ENCODE data around the gene CBLC.
"Not testable (repeated sequence)": the region's sequence is repeated elsewhere in the genome, so short reads cannot be mapped to it uniquely, and the experiment has no call there.

Gene CBLC

DNA sequence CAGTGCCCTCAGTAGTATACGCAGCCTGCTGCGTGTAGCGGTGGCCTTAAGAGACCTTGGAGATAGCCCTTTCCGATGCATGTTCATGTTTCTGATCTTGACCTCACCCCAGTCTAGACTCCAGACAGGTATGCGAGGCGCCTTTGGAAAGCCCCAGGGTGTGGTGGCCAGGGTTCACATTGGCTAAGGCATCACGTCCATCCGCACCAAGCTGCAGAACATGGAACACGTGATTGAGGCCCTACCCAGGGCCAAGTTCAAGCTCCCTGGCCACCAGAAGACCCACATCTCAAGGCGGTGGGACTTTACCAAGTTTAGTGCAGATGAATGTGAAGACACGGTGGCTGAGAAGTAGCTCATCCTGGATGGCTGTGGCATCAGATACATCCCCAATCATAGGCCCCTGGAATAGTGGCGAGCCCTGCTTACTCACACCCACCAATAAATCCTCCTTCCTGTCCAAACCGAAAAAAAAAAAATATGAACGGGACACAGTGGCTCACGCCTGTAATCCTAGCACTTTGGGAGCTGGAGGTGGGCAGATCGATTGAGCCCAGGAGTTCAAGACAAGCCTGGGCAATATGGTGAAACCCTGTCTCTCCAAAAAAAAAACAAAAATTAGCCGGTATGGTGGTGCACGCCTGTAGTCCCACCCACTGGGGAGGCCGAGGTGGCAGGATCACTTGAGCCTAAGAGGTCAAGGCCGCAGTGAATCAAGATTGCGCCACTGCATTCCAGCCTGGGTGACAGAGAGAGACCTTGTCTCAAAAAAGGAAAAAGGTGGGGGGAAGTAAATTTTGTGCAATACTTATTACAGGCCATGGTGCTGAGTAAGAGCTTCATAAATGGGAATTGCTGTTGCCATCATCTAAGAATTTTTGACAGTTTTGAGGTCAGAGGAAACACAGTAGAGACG is 12.4 kb upstream of the CBLC start:
- DNase-seq (ENCODE audit: low read depth in 2 of 2) = no peak

DNA sequence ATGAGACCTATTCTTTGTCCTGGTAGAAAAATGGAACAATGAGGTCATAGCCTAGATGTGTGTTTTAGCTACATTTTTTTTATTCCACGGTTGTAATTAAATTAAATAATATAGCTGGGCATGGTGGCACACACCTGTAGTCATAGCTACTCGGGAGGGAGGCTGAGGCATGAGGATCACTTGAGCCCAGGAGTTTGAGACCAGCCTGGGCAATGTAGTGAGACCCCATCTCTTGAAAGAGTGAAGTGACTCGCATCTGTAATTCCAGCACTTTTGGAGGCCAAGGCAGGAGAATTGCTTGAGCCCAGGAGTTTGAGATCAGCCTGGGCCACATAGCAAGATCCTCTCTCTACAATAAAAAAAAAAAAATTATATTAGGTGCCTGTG is 11.7 kb upstream of the CBLC start:
- DNase-seq (ENCODE audit: low read depth in 2 of 2) = no peak

DNA sequence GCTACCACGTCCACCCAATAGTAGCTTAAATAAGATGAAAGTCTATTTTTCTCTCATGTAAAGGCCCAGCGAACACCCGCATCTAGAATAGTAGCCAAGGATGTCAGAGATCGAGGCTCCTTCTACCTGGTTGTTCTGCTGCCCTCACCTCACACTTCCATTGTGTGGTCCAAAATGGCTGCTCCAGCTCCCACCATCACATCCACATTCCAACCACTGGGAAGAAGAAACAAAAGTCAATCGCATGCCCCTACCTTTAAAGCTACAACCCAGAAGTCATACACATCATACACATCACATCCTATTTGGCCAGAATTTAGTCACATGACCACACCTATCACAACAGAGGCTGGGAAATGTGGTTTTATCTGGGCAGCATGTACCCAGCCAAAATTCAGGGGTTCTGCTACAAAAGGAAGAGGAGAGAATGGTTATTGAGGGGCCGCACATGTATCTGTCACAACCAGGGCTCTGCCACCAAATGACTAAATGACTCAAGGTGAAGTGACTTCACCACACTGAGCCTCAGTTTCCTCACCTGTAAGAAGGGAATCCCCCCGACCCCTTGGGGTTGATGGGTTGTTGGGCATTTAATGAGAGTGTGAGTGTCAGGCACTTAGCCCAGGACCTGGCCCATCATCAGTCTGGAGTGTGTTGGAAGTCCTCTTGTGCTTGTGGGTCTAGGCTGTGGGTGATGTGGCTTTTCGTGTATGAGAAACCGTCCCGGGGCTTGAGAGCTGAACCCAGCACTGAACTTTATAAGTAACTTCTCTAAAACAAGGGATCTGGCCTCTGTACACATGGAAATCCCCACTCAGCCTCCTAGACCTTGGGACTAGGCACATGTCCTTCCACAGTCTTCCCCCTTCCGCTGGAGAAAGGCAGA is 10.2 kb upstream of the CBLC start:
- DNase-seq (ENCODE audit: low read depth in 2 of 2) = no peak

DNA sequence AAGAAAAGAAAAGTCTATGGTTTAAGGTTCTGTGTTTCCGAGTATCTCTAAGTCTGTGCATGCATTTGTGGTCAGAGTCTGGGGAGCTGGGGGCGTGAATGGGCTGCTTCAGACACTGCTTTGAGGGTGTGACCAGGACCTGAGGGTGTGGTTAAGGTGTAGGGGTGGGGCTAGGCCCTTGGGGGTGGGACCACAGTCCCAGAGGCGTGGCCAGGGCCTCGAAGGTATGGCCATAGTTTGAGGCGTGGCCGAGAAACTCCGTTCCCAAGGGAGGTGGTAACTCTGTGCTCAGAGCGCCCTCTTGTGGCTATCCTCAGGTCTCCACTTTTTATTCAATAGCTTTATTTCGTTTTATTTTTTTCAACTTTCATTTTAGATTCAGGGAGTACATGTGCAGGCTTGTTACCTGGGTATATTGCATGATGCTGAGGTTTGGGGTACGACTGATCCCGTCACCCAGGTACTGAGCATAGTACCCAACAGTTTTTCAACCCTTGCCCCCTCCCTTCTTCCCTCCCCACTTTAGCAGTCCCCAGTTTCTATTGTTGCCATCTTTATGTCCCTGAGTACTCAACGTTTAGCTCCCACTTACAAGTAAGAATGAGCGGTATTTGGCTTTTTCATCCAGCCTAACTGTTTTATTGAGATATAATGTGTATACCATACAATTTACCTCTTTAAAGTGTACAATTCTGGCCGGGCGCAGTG is 7.0 kb upstream of the CBLC start:
- peak; percentile 94 to 98 for DNase-seq (ENCODE audit: low read depth in 2 of 2)

DNA sequence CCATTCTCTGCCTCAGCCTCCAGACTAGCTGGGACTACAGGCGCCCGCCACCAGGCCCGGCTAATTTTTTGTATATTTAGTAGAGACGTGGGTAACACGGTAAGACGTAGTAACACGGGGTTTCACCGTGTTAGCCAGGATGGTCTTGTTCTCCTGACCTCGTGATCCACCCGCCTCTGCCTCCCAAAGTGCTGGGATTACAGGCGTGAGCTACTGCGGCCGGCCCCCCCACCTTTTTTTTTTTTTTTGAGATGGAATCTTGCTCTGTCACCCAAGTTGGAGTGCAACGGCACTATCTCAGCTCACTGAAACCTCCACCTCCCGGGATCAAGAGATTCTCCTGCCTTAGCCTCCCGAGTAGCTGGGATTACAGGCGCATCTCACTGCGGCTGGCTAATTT is 5.5 kb upstream of the CBLC start:
- not testable (repeated sequence) for DNase-seq (ENCODE audit: low read depth in 2 of 2)

DNA sequence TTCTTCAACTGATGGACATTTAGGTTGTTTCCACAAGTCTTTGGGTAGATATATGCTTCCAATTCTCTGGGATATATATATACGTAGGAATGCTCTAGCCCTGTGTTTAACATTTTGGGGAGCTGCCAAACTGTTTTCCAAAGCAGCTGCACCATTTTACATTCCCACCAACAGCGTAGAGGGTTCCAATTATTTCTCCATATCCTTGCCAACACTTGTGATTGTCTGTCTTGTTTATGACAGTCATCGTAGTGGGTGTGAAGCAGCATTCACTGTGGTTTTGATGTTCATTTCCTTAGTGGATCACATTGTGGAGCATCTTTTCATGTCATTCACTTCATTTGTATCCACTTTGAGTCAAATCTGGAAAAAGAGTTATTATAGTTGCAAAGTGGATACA is 4.7 kb upstream of the CBLC start:
- no peak for DNase-seq (ENCODE audit: low read depth in 2 of 2)

DNA sequence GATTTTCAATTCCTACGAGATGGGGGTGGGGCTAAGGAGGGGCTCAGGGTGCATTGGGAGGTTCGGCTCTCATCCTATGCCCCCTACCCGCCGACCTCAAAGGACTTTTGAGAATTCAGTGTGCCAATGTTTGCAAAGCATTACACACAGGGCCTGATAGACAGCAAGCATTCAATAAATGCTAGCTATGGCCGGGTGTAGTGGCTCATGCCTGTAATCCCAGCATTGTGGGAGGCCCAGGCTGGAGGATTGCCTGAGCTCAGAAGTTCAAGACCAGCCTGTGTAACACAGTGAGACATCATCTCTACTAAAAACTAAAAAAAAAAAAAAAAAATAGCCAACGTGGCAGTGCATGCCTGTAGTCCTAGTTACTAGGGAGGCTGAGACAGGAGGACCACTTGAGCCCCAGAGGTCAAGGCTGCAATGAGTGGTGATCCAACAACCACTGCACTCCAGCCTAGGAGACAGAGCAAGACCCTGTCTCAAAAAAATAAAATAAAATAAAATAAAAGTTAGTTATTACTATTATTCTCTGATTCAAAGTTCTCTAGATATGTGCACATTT is 1.9 kb upstream of the CBLC start:
- DNase-seq (ENCODE audit: low read depth in 2 of 2) = no peak

DNA sequence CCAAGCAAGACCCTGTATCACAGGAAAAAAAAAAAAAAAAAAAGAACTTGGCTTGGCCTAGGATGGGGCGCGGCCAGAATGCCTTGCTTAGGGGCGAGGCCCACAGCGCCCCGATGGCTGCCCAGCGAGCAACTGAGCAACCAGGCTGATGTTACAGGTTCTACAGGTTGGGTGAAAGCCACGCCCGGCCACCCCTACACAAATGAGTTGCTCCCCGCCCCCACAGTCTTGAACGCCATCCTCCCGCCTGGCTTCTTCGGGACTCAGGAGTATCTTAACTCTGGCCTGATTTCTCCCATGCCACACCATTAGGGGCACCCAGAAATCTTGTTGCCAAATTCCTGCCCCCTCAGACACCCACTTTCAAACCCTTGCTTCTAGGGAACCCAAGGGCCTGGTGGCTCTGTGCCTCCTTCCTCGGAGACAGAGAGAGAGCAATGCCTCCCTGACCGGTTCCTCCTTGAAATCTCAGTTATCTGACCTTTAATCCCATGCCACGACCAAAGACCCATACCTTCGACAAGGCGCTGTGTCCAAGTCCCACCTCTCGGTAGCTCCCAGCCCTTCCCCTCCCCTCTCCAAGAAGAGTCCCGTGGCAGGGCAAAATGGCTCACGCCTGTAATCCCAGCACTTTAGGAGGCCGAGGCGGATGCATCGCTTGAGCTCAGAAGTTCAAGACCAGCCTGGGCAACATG is 1.1 kb upstream of the CBLC start:
- DNase-seq (ENCODE audit: low read depth in 2 of 2) = no peak

DNA sequence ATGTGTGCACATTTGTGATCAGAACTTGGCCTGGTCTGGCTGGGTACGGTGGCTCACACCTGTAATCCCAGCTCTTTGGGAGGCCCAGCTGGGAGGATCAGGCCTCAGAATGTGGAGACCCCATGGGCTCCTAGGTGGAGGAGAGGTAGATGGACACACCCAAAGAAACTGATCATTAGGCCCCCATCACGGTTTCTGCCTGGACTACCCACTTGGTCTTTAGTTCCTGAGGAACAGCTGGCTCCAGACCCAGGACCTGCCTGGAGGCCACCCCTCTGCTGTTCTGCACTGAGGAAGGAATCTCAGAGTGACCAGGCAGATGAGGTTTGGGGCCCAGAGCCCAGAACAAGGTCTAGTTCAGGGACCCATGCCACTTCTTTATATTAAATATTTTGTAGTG is 1.5 kb downstream of the CBLC start:
- DNase-seq (ENCODE audit: low read depth in 2 of 2) = no peak

DNA sequence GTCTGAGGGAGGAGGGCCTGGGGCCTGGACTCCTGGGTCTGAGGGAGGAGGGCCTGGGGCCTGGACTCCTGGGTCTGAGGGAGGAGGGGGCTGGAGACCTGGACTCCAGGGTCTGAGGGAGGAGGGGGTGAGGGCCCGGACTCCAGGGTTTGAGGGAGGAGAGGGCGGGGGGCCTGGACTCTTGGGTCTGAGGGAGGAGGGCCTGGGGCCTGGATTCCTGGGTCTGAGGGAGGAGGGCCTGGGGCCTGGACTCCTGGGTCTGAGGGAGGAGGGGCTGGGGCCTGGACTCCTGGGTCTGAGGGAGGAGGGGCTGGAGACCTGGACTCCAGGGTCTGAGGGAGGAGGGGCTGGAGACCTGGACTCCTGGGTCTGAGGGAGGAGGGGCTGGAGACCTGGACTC is 4.0 kb downstream of the CBLC start:
- not testable (repeated sequence) for DNase-seq (ENCODE audit: low read depth in 2 of 2)

DNA sequence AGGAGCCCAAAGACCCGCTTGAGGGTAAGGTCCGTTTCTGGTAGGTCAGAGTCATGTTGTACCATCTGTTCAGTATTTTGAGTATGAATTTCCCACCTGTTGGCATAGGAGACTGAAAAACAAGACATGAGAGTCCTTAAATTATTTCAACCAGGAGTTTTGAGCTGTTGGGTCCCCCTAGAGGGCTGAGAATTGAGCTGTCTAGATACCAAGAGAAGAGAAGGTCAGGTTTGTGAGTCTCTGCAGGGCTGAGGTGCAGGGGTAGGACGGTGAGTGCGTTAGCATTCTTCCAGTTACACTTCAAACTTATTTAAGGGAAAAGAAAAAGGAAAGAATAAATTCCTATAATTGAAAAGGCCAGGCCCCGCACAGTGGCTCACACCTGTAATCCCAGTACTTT is 5.0 kb downstream of the CBLC start:
- no peak for DNase-seq (ENCODE audit: low read depth in 2 of 2)

DNA sequence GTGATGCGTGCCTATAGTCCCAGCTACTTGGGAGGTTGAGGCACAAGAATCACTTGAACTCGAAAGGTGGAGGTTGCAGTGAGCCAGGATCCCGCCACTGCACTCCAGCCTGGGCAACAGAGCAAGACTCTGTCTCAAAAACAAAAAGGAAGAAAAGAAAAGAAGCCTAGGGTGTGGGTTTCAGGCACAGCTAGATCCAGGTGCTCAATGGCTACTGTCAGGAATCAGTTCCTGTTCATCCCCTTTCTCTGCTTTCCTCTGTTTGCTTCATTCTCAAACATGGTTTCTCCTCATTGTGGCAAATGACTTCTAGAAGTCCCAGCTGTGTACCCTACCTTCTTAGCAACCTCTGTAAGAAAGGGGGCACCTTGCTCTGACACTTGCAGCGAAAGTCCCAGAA is 5.9 kb downstream of the CBLC start:
- DNase-seq (ENCODE audit: low read depth in 2 of 2) = no peak

DNA sequence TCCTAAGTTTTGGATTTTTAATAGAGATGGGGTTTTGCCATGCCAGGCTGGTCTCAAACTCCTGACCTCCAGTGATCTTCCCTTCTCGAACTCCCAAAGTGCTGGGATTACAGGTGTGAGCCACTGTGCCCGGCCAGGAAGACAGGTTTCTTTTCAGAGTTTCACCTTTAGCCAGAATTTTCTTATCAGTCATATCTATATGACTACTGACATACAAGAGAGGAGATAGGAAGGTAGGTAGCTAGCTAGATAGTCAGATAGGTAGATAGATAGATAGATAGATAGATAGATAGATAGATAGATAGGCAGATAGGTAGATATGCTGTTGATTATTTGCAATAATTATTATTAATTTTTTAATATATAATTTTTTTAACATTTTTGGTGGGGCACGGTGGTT is 7.6 kb downstream of the CBLC start:
- no peak for DNase-seq (ENCODE audit: low read depth in 2 of 2)

DNA sequence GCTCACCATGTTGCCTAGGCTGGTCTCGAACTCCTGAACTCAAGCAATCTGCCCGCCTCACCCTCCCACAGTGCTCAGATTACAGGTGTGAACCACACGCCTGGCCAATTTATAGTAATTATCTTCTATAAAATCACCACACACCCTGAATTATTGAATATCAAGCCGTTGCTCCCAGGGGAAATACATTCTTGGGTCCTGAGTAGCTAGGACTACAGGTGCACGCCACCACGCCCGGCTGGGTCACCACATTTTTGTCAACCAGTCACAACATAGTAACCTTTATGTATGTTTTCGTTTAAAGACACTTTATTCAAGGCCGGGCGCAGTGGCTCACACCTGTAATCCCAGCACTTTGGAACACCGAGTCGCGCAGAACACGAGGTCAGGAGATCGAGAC is 8.3 kb downstream of the CBLC start:
- no peak for DNase-seq (ENCODE audit: low read depth in 2 of 2)

DNA sequence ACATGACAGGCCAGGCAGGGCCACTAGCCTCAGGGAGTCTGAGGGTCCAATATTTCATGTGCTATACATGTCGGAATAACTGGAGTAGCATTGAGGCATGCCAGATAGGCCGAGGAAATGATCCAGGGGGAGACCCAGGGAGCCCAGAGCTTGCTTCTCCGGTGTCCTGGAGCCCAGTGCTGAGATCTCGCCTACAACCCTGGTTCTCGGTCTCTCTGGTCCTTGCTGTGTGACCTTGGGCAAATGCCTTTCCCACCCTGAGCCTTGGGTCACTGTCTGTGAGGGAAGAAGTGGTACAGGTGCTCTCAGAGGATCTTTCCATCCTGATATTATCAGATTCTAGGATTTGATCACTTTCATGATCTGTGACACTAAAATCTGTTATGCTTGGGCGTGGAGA is 11.3 kb downstream of the CBLC start:
- DNase-seq (ENCODE audit: low read depth in 2 of 2) = no peak

DNA sequence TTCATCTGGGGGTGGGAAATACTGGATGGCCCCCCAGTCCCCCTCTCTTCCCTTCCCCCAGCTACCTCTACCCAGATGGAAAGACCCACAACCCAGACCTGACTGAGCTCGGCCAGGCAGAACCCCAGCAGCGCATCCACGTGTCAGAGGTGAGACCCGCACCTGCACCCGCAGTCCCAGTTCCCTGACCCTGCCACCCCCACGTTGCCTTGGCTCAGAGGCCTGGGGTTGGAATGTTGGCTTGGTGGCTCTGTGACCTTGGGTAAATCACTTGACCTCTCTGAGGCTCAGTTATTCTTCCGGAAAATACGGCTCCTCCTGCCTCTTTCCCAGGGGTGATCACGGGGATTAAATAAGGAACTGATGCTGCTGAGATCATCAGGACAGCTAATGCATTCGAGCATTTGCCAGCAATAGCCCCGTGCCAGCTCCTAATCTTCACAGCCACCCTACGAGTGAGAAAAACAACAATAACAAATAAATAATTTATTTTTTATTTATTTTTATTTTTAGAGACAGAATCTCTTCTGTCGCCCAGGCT is 12.3 kb downstream of the CBLC start:
- no peak for DNase-seq (ENCODE audit: low read depth in 2 of 2)

DNA sequence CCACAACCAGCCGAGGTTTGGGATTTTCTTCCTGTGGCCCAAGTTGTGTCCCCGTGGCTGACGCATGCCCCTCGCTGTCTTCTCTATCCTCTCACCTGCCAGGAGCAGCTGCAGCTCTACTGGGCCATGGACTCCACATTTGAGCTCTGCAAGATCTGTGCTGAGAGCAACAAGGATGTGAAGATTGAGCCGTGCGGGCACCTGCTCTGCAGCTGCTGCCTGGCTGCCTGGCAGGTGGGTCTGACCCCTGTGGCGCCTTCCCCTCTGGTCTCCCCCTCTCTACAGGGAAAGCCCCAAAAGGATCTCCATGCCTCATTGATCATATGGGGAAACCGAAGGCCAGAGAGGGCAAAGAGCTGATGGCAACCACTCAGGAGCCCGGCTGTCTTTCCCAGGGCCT is 14.6 kb downstream of the CBLC start:
- no peak for DNase-seq (ENCODE audit: low read depth in 2 of 2)

DNA sequence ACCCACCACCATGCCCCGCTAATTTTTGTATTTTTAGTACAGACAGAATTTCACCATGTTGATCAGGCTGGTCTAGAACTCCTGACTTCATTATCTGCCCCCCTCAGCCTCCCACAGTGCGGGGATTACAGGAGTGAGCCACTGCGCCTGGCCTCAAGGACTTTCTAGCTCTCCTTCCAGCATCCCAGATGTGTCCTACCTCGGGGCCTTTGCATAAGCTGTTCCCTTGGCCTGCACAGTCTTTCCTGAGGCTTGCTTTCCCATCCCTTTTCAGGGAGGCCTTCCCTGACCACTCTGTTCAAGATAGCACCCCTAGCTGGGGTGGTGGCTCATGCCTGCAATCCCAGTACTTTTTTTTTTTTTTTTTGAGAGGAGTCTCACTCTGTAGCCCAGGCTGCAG is 16.9 kb downstream of the CBLC start:
- no peak for DNase-seq (ENCODE audit: low read depth in 2 of 2)

DNA sequence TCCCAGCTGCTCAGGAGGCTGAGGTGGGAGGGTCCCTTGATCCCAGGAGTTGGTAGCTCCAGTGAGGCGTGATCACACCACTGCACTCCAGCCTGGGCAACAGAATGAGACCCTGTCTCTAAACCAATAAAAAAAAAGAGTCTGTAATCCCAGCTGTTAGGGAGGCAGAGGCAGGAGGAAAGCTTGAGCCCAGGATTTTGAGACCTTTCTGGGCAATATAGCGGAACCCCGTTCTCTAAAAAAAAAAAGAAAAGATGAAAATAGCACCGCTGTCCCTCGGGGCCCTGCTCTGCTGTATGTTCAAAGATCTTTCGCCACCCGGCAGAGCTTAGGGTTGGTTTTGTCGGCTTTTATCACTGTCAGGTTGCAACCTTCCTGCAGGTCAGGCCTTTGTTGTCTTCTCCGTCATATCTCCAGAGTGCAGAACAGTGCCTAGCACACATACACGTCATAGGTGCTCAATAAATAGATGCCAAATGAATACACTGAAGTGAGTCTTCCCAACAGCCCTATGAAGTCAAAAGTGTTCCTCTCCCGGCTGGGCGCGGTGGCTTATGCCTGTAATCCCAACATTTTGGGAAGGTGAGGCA is 17.8 kb downstream of the CBLC start:
- DNase-seq (ENCODE audit: low read depth in 2 of 2) = no peak

DNA sequence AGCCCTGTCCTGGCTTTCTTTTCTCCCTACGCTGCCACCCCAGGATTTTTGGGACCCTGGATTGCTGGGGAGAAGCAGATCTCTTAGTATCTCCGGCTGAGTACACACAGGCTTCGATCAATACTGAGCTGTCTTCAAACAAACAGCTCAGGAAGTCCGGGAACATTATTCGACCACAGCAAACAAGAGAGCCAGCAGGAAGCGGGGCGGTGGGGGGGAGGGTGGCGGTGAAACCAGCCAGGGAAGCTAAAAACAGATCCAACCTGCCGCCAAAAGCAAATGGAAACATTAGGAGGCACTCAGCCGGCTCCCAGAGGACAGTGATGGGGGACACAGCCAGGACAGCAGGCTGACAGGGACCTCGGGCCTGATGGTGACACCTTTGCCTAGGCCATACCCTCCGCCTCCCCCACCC is 19.0 kb downstream of the CBLC start:
- DNase-seq (ENCODE audit: low read depth in 2 of 2) = no peak
